T-helper 1 cell treated with Interleukin-12 subunit alpha and Interleukin-12 subunit beta and Interleukin-4 antibody, amounts not matched to agents 30 μg/mL and 1 μg/mL, for 36 hours (primary cell): ENCODE results near the gene ACKR3.

Source experiments
- H3K27ac Mint-ChIP-seq: one replicate; pipeline ENCODE4 v1.8.0; 2021; ENCODE audit warnings: mild to moderate bottlenecking, mixed read lengths
- H3K27me3 Mint-ChIP-seq: one replicate; pipeline ENCODE4 v1.8.0; 2021; ENCODE audit warnings: low read depth, mixed read lengths
- H3K36me3 Mint-ChIP-seq: one replicate; pipeline ENCODE4 v1.8.0; 2021; ENCODE audit warnings: low read depth, mixed read lengths
- H3K4me1 Mint-ChIP-seq: one replicate; pipeline ENCODE4 v1.8.0; 2021; ENCODE audit warnings: low read depth, mixed read lengths
- H3K4me3 Mint-ChIP-seq: one replicate; pipeline ENCODE4 v1.8.0; 2021; ENCODE audit warnings: mild to moderate bottlenecking, moderate library complexity, mixed read lengths
- H3K9me3 Mint-ChIP-seq: one replicate; pipeline ENCODE4 v1.8.0; 2021; ENCODE audit warnings: mixed read lengths

ACKR3 gene

DNA sequence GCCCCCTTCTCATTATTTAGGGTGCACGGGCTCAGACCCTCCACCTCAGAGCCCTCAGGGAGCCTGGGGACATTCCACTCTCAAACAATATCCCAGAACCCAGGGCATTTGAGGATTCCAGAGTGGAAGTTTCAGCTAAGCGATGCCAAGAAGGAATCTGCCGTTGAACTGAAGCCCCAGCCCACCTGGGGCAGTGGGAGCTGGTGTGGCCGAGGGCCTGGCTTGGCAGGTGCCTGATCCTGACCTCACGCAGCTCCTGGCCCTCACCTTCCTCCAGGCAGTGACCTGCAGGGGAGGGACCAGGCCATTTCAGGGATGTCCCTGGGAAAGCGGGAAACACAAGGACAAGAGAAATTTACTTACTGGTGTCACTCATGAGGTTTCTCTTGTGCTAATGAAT is 58.2 kb downstream of the ACKR3 start:
- Mint-ChIP-seq H3K4me1 (no peaks in the 10 kb centered on the region), H3K36me3 (no peaks in the 10 kb centered on the region), H3K4me3 (no peak overlapping the region), H3K27me3 (no peaks in the 10 kb centered on the region), H3K9me3 (no peaks in the 10 kb centered on the region), H3K27ac (no peak overlapping the region)

DNA sequence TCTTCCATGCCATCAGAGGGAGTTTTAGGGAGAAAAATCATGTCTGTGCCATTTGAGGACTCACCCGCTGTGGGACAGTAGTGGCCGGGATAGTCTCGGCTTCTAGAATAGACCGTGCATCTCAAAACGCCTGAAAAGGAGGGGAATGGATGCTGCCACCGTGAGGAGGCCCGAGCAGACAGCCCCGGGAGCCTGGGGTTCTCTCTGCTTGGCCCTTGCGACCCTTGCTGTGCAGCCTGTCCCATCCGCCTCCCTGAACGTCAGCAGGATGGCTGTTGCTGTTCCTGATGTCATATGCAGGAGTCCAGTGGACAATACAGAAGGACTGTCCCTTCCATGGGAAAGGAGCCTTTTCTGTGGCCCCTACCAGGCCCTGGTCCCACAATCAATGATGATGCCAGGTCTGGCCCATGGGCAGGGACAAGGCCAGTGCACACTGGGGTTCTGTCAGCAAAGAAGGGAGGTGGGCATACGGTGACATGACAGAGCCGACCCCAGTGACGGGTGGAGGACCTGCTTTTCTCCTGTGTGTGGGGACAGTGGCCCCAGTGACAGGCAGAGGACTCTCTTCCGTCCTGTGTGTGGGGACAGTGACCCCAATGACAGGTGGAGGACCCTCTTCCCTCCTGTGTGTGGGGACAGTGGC is 58.8 kb downstream of the ACKR3 start:
- Mint-ChIP-seq H3K9me3 (no peaks in the 10 kb centered on the region), H3K27me3 (no peaks in the 10 kb centered on the region), H3K36me3 (no peaks in the 10 kb centered on the region), H3K4me3 (no peak overlapping the region), H3K4me1 (no peaks in the 10 kb centered on the region), H3K27ac (no peak overlapping the region)

DNA sequence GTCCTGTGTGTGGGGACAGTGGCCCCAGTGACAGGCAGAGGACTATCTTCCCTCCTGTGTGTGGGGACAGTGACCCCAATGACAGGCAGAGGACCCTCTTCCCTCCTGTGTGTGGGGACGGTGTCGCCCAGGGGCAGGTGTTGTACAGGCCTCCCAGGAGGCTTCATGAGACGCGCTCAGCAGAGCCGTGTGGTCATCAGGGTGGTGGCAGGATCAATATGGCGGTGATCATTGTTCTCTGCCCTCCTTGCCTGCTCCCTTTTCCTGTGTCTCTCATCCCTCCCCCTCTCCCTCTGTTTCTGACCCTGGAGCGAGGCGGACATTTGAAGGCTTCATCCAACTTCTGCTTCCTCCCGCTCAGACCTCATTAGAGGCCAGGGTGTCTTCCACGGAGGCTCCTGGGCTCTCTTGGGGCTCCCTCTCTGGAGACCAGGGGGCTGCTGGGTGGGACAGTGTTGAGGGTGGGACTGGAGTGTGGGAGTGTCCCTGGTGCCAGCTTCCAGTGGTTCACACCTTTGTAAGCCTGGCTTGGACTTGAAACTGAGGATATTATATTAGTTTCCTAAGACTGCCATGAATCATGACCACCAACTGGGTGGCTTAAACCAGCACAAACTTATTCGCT is 59.5 kb downstream of the ACKR3 start:
- no peaks in the 10 kb centered on the region for H3K4me1 Mint-ChIP-seq
- H3K4me3 Mint-ChIP-seq = no peak overlapping the region
- H3K36me3 Mint-ChIP-seq = no peaks in the 10 kb centered on the region
- H3K9me3 Mint-ChIP-seq = no peaks in the 10 kb centered on the region
- no peak overlapping the region for H3K27ac Mint-ChIP-seq
- H3K27me3 Mint-ChIP-seq = no peaks in the 10 kb centered on the region

- H3K27ac Mint-ChIP-seq = no peak overlapping the region
- no peaks in the 10 kb centered on the region for H3K9me3 Mint-ChIP-seq
- no peaks in the 10 kb centered on the region for H3K36me3 Mint-ChIP-seq
- no peaks in the 10 kb centered on the region for H3K4me1 Mint-ChIP-seq
- no peaks in the 10 kb centered on the region for H3K27me3 Mint-ChIP-seq
- no peak overlapping the region for H3K4me3 Mint-ChIP-seq
These were observed 60.6 kb downstream of the ACKR3 start for GRCh38 chr2:236629961-236630872.

DNA sequence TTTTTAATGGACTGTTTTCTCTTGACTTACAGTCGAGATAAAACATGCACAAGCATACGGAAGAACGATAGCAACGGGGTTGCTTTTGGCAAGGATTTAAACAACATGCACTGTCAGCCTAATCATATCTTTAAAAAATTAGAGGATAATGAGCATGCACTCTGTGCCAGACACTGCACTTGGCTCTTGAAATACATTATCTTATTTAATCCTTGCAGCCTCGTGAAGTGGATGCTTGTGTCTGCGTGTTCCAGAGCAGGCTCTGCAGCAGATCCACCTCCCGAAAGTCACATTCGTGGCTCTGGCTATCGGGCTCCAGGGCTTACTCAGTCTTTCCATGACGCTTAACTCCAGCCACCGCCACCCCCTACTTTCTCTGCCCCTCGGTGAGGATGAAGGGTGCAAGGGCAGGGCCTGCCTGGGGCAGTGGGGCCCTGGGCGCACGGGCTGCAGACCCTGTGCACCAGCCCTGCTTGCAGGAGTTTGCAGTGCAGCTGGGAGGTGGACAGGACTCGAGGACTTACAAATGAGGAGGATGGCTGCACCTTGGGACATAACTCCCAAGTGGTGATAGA is 61.7 kb downstream of the ACKR3 start:
- H3K4me1 Mint-ChIP-seq = no peaks in the 10 kb centered on the region
- no peak overlapping the region for H3K27ac Mint-ChIP-seq
- no peaks in the 10 kb centered on the region for H3K27me3 Mint-ChIP-seq
- H3K36me3 Mint-ChIP-seq = no peaks in the 10 kb centered on the region
- H3K4me3 Mint-ChIP-seq = no peak overlapping the region
- H3K9me3 Mint-ChIP-seq = no peaks in the 10 kb centered on the region

DNA sequence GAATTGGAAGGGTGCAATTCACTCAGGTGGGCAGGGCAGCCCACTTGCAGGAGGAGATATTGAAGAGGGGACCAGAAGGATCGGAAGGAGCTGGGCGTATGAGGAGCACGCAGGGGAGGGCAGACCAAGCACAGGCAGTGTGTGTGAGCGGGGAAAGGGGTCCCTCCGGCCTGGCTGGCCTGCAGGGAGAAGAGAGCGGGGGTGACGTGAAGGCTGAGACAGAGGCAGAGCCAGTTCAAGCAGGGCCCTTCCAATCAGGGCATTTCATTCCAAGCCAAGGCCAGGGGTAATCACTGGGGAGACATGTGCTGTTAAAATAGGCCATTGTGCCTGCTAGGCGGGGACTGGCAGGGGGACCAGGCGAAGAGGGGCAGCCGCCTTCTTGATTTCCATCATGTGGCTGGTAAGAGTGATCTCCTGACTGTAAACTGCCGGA is 62.2 kb downstream of the ACKR3 start:
- Mint-ChIP-seq H3K9me3 (no peaks in the 10 kb centered on the region), H3K36me3 (no peaks in the 10 kb centered on the region), H3K27ac (no peak overlapping the region), H3K4me3 (no peak overlapping the region), H3K27me3 (no peaks in the 10 kb centered on the region), H3K4me1 (no peaks in the 10 kb centered on the region)
